Measurements from ENCODE around the gene TOX3.

The TOX3 gene

DNA sequence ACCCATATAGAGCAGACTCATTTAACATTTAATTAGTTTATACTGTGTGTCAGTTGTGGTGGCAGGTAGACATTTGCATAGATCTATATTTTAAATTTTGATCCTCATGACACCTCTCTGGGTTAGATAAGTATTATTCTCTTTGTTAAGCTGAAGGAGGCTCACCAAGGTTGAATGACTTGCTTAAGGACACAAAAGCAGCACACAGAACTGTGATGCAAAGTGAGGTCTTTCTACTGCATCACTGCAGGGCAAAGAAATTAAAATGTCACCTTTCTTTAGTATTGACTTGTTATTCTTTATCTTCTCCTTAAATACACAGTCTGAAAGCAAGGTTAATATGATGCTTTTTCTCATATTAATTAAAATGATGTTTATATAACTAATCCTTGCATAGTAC is 8.6 kb upstream of the TOX3 start:
- Histone ChIP-seq H4K20me1 (ENCODE audit: insufficient read depth, low read length) (no peaks in the 10 kb centered on the region), H3K27me3 (ENCODE audit: insufficient read depth, low read length) (no peaks in the 10 kb centered on the region), H3F3A (ENCODE audit: insufficient read depth, low read length) (no peaks in the 10 kb centered on the region), H2AFZ (ENCODE audit: low read length) (no peak overlapping the region), H3K79me2 (ENCODE audit: insufficient read depth, low read length) (no peaks in the 10 kb centered on the region), H3K4me3 (ENCODE audit: low read depth, low read length, poor library complexity, severe bottlenecking) (no peak overlapping the region), H3K36me3 (ENCODE audit: insufficient read depth, low read length) (no peaks in the 10 kb centered on the region), H3K4me1 (ENCODE audit: insufficient read depth, low read length, severe bottlenecking) (no peaks in the 10 kb centered on the region), H3K9ac (ENCODE audit: low read length) (no peak overlapping the region), H3K27ac (ENCODE audit: low read depth, low read length, poor library complexity, severe bottlenecking) (no peak overlapping the region), H3K9me2 (ENCODE audit: low read depth, low read length) (no peaks in the 10 kb centered on the region), H3K9me3 (ENCODE audit: low read length) (no peaks in the 10 kb centered on the region), H3K4me2 (ENCODE audit: low read length) (no peak overlapping the region)
- TF ChIP-seq, protein P1, sequence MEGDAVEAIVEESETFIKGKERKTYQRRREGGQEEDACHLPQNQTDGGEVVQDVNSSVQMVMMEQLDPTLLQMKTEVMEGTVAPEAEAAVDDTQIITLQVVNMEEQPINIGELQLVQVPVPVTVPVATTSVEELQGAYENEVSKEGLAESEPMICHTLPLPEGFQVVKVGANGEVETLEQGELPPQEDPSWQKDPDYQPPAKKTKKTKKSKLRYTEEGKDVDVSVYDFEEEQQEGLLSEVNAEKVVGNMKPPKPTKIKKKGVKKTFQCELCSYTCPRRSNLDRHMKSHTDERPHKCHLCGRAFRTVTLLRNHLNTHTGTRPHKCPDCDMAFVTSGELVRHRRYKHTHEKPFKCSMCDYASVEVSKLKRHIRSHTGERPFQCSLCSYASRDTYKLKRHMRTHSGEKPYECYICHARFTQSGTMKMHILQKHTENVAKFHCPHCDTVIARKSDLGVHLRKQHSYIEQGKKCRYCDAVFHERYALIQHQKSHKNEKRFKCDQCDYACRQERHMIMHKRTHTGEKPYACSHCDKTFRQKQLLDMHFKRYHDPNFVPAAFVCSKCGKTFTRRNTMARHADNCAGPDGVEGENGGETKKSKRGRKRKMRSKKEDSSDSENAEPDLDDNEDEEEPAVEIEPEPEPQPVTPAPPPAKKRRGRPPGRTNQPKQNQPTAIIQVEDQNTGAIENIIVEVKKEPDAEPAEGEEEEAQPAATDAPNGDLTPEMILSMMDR (IDR thresholded peaks at IDR 0.05; ENCODE audit: low read length) = no peak
- TF ChIP-seq EZH2 (IDR thresholded peaks at IDR 0.05; ENCODE audit: borderline replicate concordance, low read length) = no peak

DNA sequence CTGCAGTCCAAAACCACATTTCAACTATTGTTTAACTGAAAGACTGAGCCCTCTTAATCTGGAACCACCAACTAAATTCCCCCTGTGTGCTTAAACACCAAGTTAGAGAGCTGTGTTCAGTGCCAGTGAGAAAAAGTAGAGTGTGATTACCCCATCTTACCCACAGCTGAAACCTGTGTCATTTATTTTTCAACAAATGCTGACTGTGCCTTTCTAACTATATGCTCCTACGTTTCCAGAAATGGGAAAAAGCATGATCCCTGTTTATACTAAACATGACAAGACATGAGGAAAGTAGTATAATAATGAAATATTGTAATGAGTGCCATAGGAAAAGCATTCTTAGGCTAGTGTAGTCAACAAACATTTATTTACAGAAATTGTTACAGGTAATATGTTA is 7.4 kb upstream of the TOX3 start:
- Histone ChIP-seq H4K20me1 (ENCODE audit: insufficient read depth, low read length) (no peaks in the 10 kb centered on the region), H2AFZ (ENCODE audit: low read length) (no peak overlapping the region), H3K4me1 (ENCODE audit: insufficient read depth, low read length, severe bottlenecking) (no peaks in the 10 kb centered on the region), H3K4me2 (ENCODE audit: low read length) (no peak overlapping the region), H3K4me3 (ENCODE audit: low read depth, low read length, poor library complexity, severe bottlenecking) (no peak overlapping the region), H3K27ac (ENCODE audit: low read depth, low read length, poor library complexity, severe bottlenecking) (no peak overlapping the region), H3K79me2 (ENCODE audit: insufficient read depth, low read length) (no peaks in the 10 kb centered on the region), H3K27me3 (ENCODE audit: insufficient read depth, low read length) (no peaks in the 10 kb centered on the region), H3F3A (ENCODE audit: insufficient read depth, low read length) (no peaks in the 10 kb centered on the region), H3K9ac (ENCODE audit: low read length) (no peak overlapping the region), H3K9me3 (ENCODE audit: low read length) (no peaks in the 10 kb centered on the region), H3K9me2 (ENCODE audit: low read depth, low read length) (no peaks in the 10 kb centered on the region), H3K36me3 (ENCODE audit: insufficient read depth, low read length) (no peaks in the 10 kb centered on the region)
- no peak for TF ChIP-seq EZH2 (IDR thresholded peaks at IDR 0.05; ENCODE audit: borderline replicate concordance, low read length)
- TF ChIP-seq, protein P1 (IDR thresholded peaks at IDR 0.05; ENCODE audit: low read length) = no peak

DNA sequence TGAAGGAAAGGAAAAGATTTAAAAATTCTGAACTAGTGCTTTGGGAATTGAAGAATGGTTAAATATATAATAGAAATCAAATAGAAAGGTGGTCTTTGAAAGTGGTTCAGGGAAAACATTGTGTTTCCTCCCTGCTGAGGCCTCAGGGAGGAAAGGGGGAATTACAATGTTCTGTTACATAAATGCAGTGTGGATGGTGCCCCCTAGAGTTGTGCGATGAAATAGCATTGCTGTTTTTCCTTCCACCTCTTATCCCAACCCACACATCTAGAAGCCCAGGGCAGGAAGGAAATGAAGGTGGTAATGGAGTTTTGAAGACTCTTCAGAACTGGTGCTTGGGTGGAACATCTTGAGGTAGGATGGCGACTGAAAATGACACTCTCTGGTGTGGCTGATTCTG is 6.4 kb upstream of the TOX3 start:
- no peak overlapping the region for H3K27ac ChIP-seq (ENCODE audit: low read depth, low read length, poor library complexity, severe bottlenecking)
- no peak overlapping the region for H3K4me3 ChIP-seq (ENCODE audit: low read depth, low read length, poor library complexity, severe bottlenecking)
- H3F3A ChIP-seq (ENCODE audit: insufficient read depth, low read length) = no peaks in the 10 kb centered on the region
- H3K9me2 ChIP-seq (ENCODE audit: low read depth, low read length) = no peaks in the 10 kb centered on the region
- no peaks in the 10 kb centered on the region for H3K27me3 ChIP-seq (ENCODE audit: insufficient read depth, low read length)
- H3K9ac ChIP-seq (ENCODE audit: low read length) = no peak overlapping the region
- H3K79me2 ChIP-seq (ENCODE audit: insufficient read depth, low read length) = no peaks in the 10 kb centered on the region
- no peak overlapping the region for H2AFZ ChIP-seq (ENCODE audit: low read length)
- H3K4me2 ChIP-seq (ENCODE audit: low read length) = no peak overlapping the region
- no peaks in the 10 kb centered on the region for H4K20me1 ChIP-seq (ENCODE audit: insufficient read depth, low read length)
- no peaks in the 10 kb centered on the region for H3K36me3 ChIP-seq (ENCODE audit: insufficient read depth, low read length)
- no peaks in the 10 kb centered on the region for H3K9me3 ChIP-seq (ENCODE audit: low read length)
- H3K4me1 ChIP-seq (ENCODE audit: insufficient read depth, low read length, severe bottlenecking) = no peaks in the 10 kb centered on the region
- no peak for TF ChIP-seq EZH2 (IDR thresholded peaks at IDR 0.05; ENCODE audit: borderline replicate concordance, low read length)
- TF ChIP-seq, protein P1 (IDR thresholded peaks at IDR 0.05; ENCODE audit: low read length) = peak; percentile 17; the same call in 1 of the 2 replicates

All from OCI-LY1 (cell line).